Measurements from ENCODE around the gene GAL3ST2. TPM values are rescaled to one million over a fixed set of nuclear protein-coding genes. Genes with fewer than 3 reads are reported as not detected.
"Not testable (repeated sequence)": the region's sequence is repeated elsewhere in the genome, so short reads cannot be mapped to it uniquely, and the experiment has no call there.

GAL3ST2 gene
- total RNA-seq, 1 donor from 2014 or later, result not detected

DNA sequence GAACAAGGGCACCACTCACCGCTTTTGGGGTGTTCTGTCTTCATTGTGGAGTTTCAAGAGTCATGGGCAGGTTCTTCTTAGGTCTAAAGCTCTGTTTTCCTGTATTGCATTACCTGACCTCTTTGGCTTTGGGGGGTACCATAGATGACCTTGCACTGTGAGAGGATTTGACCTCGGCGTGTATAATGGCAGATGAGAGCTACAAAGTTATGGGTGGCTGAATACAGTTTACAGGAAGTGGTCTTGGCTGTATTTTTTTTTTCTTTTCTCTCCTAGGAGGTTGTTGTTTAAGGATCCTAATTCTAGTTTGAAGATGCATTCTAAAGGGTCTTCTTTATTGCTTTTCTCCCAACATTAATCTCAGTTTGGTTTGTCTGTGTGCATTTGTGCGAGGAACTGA is 11.5 kb downstream of the GAL3ST2 start:
- TF ChIP-seq, protein P1, sequence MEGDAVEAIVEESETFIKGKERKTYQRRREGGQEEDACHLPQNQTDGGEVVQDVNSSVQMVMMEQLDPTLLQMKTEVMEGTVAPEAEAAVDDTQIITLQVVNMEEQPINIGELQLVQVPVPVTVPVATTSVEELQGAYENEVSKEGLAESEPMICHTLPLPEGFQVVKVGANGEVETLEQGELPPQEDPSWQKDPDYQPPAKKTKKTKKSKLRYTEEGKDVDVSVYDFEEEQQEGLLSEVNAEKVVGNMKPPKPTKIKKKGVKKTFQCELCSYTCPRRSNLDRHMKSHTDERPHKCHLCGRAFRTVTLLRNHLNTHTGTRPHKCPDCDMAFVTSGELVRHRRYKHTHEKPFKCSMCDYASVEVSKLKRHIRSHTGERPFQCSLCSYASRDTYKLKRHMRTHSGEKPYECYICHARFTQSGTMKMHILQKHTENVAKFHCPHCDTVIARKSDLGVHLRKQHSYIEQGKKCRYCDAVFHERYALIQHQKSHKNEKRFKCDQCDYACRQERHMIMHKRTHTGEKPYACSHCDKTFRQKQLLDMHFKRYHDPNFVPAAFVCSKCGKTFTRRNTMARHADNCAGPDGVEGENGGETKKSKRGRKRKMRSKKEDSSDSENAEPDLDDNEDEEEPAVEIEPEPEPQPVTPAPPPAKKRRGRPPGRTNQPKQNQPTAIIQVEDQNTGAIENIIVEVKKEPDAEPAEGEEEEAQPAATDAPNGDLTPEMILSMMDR (IDR thresholded peaks at IDR 0.05; ENCODE audit: unreplicated experiment), result no peak
- Mint-ChIP-seq H3K27ac (ENCODE audit: unreplicated experiment) (no peak overlapping the region), H3K27me3 (ENCODE audit: unreplicated experiment) (no peaks in the 10 kb centered on the region), H3K36me3 (ENCODE audit: low read depth, unreplicated experiment) (peaks cover 4% of the 10 kb centered on the region), H3K4me1 (ENCODE audit: unreplicated experiment) (no peaks in the 10 kb centered on the region), H3K9me3 (ENCODE audit: unreplicated experiment) (no peaks in the 10 kb centered on the region), H3K4me3 (ENCODE audit: unreplicated experiment) (no peak overlapping the region)
- DNase-seq (ENCODE audit: low spot score), result no peak

DNA sequence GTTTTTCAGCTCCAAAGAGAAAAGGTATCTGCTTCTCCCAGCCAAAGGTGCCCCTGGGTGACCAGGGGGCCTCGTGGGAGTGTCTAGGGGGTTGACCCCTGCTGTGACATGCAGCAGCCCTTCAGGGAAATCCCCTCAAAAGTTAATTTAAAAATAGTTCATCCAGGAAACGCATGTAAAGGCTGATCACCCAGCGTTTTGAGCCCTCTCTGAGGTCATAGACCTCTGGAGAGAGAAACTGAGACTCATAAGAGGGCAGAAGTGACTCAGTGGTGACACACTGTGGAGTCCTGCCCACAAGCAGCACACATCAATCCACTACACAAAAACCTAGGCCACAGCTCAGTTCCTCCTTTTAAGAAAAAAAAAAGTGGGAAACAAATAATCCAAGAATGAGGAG is 11.9 kb downstream of the GAL3ST2 start:
- Mint-ChIP-seq H3K9me3 (ENCODE audit: unreplicated experiment) (no peaks in the 10 kb centered on the region), H3K4me3 (ENCODE audit: unreplicated experiment) (no peak overlapping the region)

DNA sequence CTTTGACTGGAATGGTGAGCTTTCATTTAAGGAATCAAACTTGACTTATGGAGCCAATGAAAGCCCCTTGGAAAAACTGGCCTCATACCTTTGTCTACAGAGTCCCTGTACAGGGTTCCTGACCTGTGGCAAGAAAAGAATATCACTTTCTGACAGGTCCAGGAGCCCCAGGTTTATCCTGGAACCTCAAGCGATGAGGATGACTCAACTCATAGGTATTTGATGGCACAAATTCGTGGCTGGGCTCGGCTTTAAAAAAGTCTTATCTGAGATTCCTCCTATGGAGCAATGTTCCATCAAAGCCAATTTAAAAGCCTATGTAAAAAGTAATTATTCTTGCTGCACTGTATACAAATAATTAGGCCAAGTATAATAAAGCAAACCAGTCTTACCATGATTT is 14.8 kb downstream of the GAL3ST2 start:
- not testable (repeated sequence) for H3K9me3 Mint-ChIP-seq (ENCODE audit: unreplicated experiment); H3K36me3 Mint-ChIP-seq (ENCODE audit: low read depth, unreplicated experiment); DNase-seq (ENCODE audit: low spot score); H3K4me1 Mint-ChIP-seq (ENCODE audit: unreplicated experiment); H3K4me3 Mint-ChIP-seq (ENCODE audit: unreplicated experiment); H3K27ac Mint-ChIP-seq (ENCODE audit: unreplicated experiment); H3K27me3 Mint-ChIP-seq (ENCODE audit: unreplicated experiment)

More for the DNA sequence above, 11.9 kb downstream of the GAL3ST2 start:
- Mint-ChIP-seq H3K27ac (ENCODE audit: unreplicated experiment) (no peak overlapping the region), H3K27me3 (ENCODE audit: unreplicated experiment) (no peaks in the 10 kb centered on the region), H3K4me1 (ENCODE audit: unreplicated experiment) (no peaks in the 10 kb centered on the region), H3K36me3 (ENCODE audit: low read depth, unreplicated experiment) (peaks cover 4% of the 10 kb centered on the region)
- DNase-seq (ENCODE audit: low spot score), result no peak
- TF ChIP-seq, protein P1 (IDR thresholded peaks at IDR 0.05; ENCODE audit: unreplicated experiment), result no peak

DNA sequence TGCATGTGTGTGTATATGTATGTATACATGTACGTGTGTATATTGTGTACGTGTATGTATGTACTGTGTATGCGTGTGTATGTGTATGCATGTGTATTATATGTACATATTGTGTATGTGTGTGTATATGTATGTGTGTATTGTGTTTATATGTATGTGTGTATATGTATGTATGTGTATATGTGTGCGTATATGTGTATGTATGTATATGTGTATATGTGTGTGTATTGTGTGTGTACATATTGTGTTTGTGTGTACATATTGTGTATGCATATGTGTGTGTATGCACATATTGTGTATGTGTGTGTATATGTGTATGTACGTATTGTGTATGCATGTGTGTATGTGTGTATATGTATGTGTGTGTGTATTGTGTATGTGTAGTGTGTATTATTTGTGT is 16.8 kb downstream of the GAL3ST2 start:
- DNase-seq (ENCODE audit: low spot score), result no peak
- Mint-ChIP-seq H3K4me3 (ENCODE audit: unreplicated experiment) (no peak overlapping the region), H3K27ac (ENCODE audit: unreplicated experiment) (no peak overlapping the region), H3K9me3 (ENCODE audit: unreplicated experiment) (no peaks in the 10 kb centered on the region), H3K36me3 (ENCODE audit: low read depth, unreplicated experiment) (peaks cover 4% of the 10 kb centered on the region), H3K27me3 (ENCODE audit: unreplicated experiment) (peaks cover 6% of the 10 kb centered on the region), H3K4me1 (ENCODE audit: unreplicated experiment) (no peaks in the 10 kb centered on the region)
- TF ChIP-seq, protein P1 (IDR thresholded peaks at IDR 0.05; ENCODE audit: unreplicated experiment), result no peak

DNA sequence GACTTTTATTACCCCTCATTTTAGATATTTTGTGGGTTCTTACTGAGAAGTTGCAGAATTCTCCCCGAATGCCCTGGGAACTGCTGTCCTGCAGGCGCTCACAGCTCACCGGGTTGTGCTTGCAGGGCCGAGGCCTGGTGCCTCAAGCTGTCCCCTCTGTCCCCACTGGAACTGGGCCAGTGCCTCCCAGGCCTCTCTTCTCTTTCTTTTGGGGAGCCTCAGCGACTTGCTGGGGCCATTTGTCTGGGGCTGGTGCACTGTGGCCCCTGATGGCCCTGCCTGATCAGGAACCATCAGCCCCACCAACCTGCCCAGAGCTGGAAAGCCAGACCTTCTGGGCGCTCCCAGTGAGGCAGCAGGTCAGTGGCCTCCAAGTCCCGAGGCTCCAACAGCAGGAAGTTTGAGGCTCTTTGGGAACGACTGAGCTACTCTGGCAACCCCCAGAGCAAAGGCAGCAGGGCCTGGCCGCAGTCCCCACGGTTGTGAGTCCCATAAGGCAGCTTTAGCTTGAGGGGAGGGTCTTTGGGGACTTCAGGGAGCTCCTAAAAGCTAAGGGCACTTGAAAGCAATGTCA is 17.7 kb downstream of the GAL3ST2 start:
- H3K4me3 Mint-ChIP-seq (ENCODE audit: unreplicated experiment), result no peak overlapping the region
- H3K36me3 Mint-ChIP-seq (ENCODE audit: low read depth, unreplicated experiment), result peaks cover 4% of the 10 kb centered on the region
- H3K4me1 Mint-ChIP-seq (ENCODE audit: unreplicated experiment), result no peaks in the 10 kb centered on the region
- peaks cover 6% of the 10 kb centered on the region for H3K27me3 Mint-ChIP-seq (ENCODE audit: unreplicated experiment)
- no peaks in the 10 kb centered on the region for H3K9me3 Mint-ChIP-seq (ENCODE audit: unreplicated experiment)
- DNase-seq (ENCODE audit: low spot score), result no peak
- TF ChIP-seq, protein P1 (IDR thresholded peaks at IDR 0.05; ENCODE audit: unreplicated experiment), result no peak
- H3K27ac Mint-ChIP-seq (ENCODE audit: unreplicated experiment), result no peak overlapping the region

Measured in endothelial cell (in vitro differentiated cells).